Superior temporal gyrus (tissue), 1 donor: ENCODE results near the gene BMPR2.

Experiments used
- DNase-seq: peaks from one replicate; pipeline ENCODE4 v3.0.0-alpha.2; 2016; ENCODE audit errors: extremely low spot score

Gene BMPR2

DNA sequence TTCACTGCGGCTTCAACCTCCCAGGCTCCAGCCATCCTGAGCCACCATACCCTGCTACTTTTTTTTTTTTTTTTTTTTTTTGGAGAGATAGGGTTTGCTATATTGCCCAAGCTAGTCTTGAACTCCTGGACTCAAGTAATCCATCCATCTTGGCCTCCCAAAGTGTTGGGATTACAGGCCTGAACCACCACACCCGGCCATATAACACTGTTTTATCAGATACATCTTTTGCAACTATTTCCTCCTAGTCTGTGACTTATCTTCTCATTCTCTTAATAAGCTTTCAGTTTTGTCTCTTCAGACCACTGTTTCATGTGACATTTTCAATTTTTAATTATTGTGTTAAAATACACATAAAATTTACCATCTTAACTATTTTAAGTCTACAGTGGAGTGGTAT lies 223.0 kb downstream of the BMPR2 start:
- DNase-seq, result no peak

DNA sequence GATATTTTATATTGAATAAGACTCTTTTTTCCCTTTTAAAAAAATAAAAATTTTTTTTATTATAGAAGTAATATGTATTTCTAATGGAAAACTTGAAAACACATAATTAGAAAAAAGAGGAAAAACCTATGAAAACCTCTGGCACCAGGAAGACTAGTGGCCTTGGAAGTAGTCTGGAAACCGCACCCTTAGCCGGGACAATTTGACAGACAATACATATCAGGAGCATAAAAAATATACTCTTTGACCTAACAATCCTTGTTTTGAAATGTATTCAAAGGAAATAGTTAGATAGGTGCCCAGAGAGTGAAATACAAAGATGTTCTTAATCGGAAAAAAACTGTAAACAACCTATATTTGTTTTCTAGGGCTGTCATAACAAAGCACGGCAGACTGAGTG lies 223.8 kb downstream of the BMPR2 start:
- DNase-seq, result no peak

- no peak for DNase-seq
These were observed 228.6 kb downstream of the BMPR2 start for GRCh38 chr2:202604699-202605098.

GRCh38 chr2:202605174-202605573 lies 229.0 kb downstream of the BMPR2 start:
- DNase-seq, result no peak

DNA sequence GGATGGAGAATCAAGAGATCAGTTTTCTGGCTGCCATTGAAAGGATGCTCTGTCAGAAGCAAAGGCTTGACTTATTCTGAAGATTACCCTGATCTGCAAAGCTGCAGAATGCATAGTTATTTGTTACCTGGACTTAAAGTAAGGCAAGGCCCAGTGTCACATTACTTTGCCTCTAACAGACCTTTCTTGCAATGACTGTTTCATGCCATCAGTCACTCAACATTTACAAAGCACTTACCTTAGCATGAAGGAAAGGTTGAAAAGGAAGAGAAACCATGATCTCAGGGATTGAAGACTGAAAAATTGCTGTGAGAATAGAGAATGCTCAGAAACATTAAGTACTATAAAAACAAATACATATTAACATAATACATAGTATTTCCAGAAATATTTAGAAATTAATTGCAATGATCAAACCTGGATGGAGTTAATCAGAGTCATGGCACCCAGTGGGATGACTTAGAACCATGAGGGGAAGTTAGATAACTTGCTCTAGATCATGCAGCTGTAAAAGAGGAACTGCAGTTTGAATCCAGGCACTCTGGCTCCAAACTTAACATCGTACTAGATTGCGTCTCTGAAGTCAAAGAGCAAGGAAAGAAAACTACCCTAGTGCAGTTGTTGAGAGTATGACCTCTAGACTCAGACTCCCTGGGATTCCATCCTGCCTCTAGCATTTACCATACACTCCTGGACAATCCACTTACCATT lies 232.2 kb downstream of the BMPR2 start:
- no peak for DNase-seq

- DNase-seq, result no peak
These were observed 233.4 kb downstream of the BMPR2 start for GRCh38 chr2:202609381-202610145.

DNA sequence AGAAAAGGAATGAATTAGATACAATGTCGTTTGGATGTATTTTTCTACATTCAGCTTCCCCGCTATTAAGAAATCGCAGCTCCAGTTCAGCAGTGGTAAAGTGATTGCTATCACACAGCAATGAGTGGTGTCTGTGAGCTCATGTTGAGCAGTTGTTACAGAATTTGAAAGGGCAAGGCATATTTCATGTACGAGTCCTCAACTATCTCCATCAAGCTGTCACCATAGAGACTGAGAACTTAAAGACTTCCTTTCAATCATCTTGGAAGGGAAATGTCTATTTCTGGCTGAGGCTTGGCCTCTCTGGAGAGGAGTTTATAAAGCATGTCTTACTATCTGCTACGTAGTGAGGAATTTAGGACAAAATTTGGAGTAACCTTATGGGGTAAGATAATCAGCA lies 234.3 kb downstream of the BMPR2 start:
- DNase-seq, result no peak

DNA sequence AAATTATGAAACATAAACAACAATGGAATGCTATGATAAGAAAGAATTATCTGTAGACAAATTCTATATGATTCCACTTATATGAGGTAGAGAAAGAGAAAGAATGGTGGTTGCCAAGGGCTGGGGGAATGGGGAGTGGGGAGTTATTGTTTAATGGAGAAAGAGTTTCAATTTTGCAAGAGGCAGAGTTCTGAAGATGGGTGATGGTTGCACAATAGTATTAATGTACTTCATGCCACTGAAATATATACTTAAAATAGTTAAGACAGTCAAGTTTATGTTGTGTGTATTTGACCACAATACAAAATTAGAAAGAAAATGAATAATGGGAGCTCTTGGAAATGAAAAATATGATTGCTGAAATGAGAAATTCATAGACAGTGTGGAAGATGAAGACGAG lies 236.0 kb downstream of the BMPR2 start:
- DNase-seq, result no peak

GRCh38 chr2:202613479-202613878 lies 237.4 kb downstream of the BMPR2 start:
- DNase-seq, result no peak
